Measurements from ENCODE around the gene RHPN2. TPM values are rescaled to one million over a fixed set of nuclear protein-coding genes. Genes with fewer than 3 reads are reported as not detected.
"Not testable (repeated sequence)": the region's sequence is repeated elsewhere in the genome, so short reads cannot be mapped to it uniquely, and the experiment has no call there.

The RHPN2 gene
- total and polyA plus RNA-seq, 2 donors from 2014 or later = 13.5 to 50.3 TPM

GRCh38 chr19:33024398-33024797 lies 40.3 kb downstream of the RHPN2 start:
- H3K9ac ChIP-seq (ENCODE audit: low read length in 3 of 3) = no peak overlapping the region
- intact Hi-C loops (cut with DNase I) = no loop called here
- FAIRE-seq (no peak), DNase-seq (no peak)
- H3K27me3 ChIP-seq (ENCODE audit: control insufficient read depth, insufficient read depth, low read length) = no peaks in the 10 kb centered on the region
- H3K9me3 ChIP-seq (ENCODE audit: control insufficient read depth in 2 of 3, insufficient read depth in 1 of 3, low read length in 3 of 3) = no peaks in the 10 kb centered on the region
- H3K4me1 ChIP-seq (ENCODE audit: control insufficient read depth in 2 of 3, insufficient read depth in 2 of 3, low read depth in 1 of 3, low read length in 3 of 3) = no peaks in the 10 kb centered on the region
- H3K36me3 ChIP-seq (ENCODE audit: control insufficient read depth in 2 of 3, insufficient read depth in 3 of 3, low read length in 3 of 3) = peaks cover 0 to 4% (median 0%) of the 10 kb centered on the region in 3 donors
- TF ChIP-seq CTCF (IDR thresholded peaks at IDR 0.05; ENCODE audit: borderline replicate concordance, extremely low read depth, insufficient read depth) = no peak
- H3K4me3 ChIP-seq (ENCODE audit: low read length in 3 of 3) = no peak overlapping the region
- no peak overlapping the region for H3K27ac ChIP-seq (ENCODE audit: low read depth in 2 of 2, low read length in 2 of 2)

GRCh38 chr19:33022472-33023116 lies 42.1 kb downstream of the RHPN2 start:
- H3K4me3 ChIP-seq (ENCODE audit: low read length in 3 of 3) = no peak overlapping the region
- intact Hi-C loops (cut with DNase I) = no loop called here
- DNase-seq (peak in 4 of 5 donors; percentile 26 to 58 (median 36)), FAIRE-seq (no peak)
- H3K4me1 ChIP-seq (ENCODE audit: control insufficient read depth in 2 of 3, insufficient read depth in 2 of 3, low read depth in 1 of 3, low read length in 3 of 3) = no peaks in the 10 kb centered on the region
- no peak overlapping the region for H3K27ac ChIP-seq (ENCODE audit: low read depth in 2 of 2, low read length in 2 of 2)
- no peak for TF ChIP-seq CTCF (IDR thresholded peaks at IDR 0.05; ENCODE audit: borderline replicate concordance, extremely low read depth, insufficient read depth)
- H3K27me3 ChIP-seq (ENCODE audit: control insufficient read depth, insufficient read depth, low read length) = no peaks in the 10 kb centered on the region
- H3K9me3 ChIP-seq (ENCODE audit: control insufficient read depth in 2 of 3, insufficient read depth in 1 of 3, low read length in 3 of 3) = no peaks in the 10 kb centered on the region
- peaks cover 0 to 4% (median 0%) of the 10 kb centered on the region in 3 donors for H3K36me3 ChIP-seq (ENCODE audit: control insufficient read depth in 2 of 3, insufficient read depth in 3 of 3, low read length in 3 of 3)
- H3K9ac ChIP-seq (ENCODE audit: low read length in 3 of 3) = no peak overlapping the region

- DNase-seq; H3K9ac ChIP-seq (ENCODE audit: low read length in 3 of 3); H3K27me3 ChIP-seq (ENCODE audit: control insufficient read depth, insufficient read depth, low read length); FAIRE-seq; H3K9me3 ChIP-seq (ENCODE audit: control insufficient read depth in 2 of 3, insufficient read depth in 1 of 3, low read length in 3 of 3); H3K27ac ChIP-seq (ENCODE audit: low read depth in 2 of 2, low read length in 2 of 2); H3K36me3 ChIP-seq (ENCODE audit: control insufficient read depth in 2 of 3, insufficient read depth in 3 of 3, low read length in 3 of 3); H3K4me1 ChIP-seq (ENCODE audit: control insufficient read depth in 2 of 3, insufficient read depth in 2 of 3, low read depth in 1 of 3, low read length in 3 of 3); H3K4me3 ChIP-seq (ENCODE audit: low read length in 3 of 3); intact Hi-C loops (cut with DNase I): not testable (repeated sequence)
These were observed 53.8 kb downstream of the RHPN2 start for GRCh38 chr19:33010891-33011290.

GRCh38 chr19:33008738-33009137 lies 56.0 kb downstream of the RHPN2 start:
- FAIRE-seq (no peak), DNase-seq (no peak)
- Histone ChIP-seq H3K9ac (ENCODE audit: low read length in 3 of 3) (no peak overlapping the region), H3K9me3 (ENCODE audit: control insufficient read depth in 2 of 3, insufficient read depth in 1 of 3, low read length in 3 of 3) (no peaks in the 10 kb centered on the region), H3K4me3 (ENCODE audit: low read length in 3 of 3) (no peak overlapping the region), H3K27ac (ENCODE audit: low read depth in 2 of 2, low read length in 2 of 2) (no peak overlapping the region), H3K36me3 (ENCODE audit: control insufficient read depth in 2 of 3, insufficient read depth in 3 of 3, low read length in 3 of 3) (peaks cover 0 to 9% (median 4%) of the 10 kb centered on the region in 3 donors), H3K4me1 (ENCODE audit: control insufficient read depth in 2 of 3, insufficient read depth in 2 of 3, low read depth in 1 of 3, low read length in 3 of 3) (no peaks in the 10 kb centered on the region), H3K27me3 (ENCODE audit: control insufficient read depth, insufficient read depth, low read length) (no peaks in the 10 kb centered on the region)
- no peak for TF ChIP-seq CTCF (IDR thresholded peaks at IDR 0.05; ENCODE audit: borderline replicate concordance, extremely low read depth, insufficient read depth)
- intact Hi-C loops (cut with DNase I) = no loop called here
